ENCODE data around the gene PODNL1.
A peak's percentile ranks its signal among the peaks of the same experiment; 100 is the strongest.

The PODNL1 gene

DNA sequence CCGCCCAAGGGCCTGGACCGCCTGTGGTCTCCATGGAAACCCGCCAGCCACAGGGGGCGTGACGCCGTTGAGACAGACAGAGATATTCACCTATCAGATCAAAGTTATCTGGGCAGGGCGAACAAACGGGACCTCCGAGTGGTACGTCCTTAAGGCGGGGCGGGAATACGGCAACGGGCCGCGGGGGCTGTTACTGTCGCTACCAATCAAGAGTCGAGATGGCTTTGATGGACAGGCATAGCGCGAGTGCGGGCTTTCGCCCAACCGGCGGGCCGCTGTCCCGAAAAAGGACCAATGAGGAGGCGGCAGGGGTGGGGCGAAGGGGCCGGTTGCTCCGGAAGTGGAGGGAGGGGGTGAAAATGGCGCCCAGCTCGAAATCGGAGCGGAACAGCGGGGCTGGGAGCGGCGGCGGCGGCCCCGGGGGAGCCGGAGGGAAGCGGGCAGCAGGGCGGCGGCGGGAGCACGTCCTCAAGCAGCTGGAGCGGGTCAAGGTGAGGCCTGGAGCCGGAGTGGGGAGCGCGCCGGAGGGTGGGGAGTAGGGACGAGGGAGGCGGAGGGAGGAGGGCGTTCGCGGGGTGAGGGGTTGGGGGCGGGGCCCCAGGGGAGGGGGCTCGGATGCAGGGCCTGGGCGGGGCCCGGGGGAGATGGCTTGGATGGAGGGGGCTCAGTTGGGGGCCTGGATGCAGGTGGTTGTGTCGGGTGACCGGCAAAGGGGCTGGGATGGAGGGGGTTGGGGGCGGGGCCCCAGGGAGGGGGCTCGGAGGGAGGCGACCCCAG is 14.1 kb upstream of the PODNL1 start, which contains the start of gene DCAF15:
DCAF15 (plus strand) TSS at position 356 of the 777 bp plus-strand sequence; CDS start at position 360, 4 bp downstream.
- peak within 1 kb of the TSS; percentile 88 for H3K27ac ChIP-seq
- CTCF ChIA-PET: interaction anchor here (1.0 to 2.0 kb wide), 3 partner anchors 18 to 107 kb away, joined by 4 to 5 read pairs (median 4); no protein-coding TSS in a partner anchor
- POLR2A ChIA-PET (ENCODE audit: low non-redundant PET): interaction anchor here (0.6 kb wide), 1 partner anchor 17 kb away, joined by 3 read pairs; no protein-coding TSS in a partner anchor
- DNase-seq (ENCODE audit: low spot score): peak; percentile 100
- TF ChIP-seq, protein P1, sequence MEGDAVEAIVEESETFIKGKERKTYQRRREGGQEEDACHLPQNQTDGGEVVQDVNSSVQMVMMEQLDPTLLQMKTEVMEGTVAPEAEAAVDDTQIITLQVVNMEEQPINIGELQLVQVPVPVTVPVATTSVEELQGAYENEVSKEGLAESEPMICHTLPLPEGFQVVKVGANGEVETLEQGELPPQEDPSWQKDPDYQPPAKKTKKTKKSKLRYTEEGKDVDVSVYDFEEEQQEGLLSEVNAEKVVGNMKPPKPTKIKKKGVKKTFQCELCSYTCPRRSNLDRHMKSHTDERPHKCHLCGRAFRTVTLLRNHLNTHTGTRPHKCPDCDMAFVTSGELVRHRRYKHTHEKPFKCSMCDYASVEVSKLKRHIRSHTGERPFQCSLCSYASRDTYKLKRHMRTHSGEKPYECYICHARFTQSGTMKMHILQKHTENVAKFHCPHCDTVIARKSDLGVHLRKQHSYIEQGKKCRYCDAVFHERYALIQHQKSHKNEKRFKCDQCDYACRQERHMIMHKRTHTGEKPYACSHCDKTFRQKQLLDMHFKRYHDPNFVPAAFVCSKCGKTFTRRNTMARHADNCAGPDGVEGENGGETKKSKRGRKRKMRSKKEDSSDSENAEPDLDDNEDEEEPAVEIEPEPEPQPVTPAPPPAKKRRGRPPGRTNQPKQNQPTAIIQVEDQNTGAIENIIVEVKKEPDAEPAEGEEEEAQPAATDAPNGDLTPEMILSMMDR (conservative IDR thresholded peaks at IDR 0.05; ENCODE audit: low read depth): no peak

DNA sequence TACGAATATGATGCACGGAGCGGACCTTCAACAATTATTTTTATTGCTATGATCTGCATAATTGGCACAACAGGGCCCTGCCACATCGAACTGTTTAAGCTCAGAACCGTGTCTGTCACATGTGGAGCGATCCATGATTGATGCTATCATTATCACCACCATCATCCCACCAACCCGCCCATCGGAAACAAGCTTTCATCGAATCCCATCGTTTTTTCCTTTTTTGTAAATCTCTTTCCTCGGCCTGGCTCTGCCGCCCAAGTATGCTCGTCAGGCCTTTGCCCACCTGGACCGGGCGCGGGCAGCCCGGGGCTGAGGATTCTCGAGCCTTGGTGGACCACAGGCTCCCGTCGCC is 13.6 kb upstream of the PODNL1 start:
- ChIA-PET CTCF (no interaction called here), POLR2A (ENCODE audit: low non-redundant PET) (interaction anchor here (0.6 kb wide), 1 partner anchor 16 kb away, joined by 3 read pairs; no protein-coding TSS in a partner anchor)
- TF ChIP-seq, protein P1 (conservative IDR thresholded peaks at IDR 0.05; ENCODE audit: low read depth): no peak
- no peak for DNase-seq (ENCODE audit: low spot score)
- H3K27ac ChIP-seq: peak overlapping the region; percentile 88

DNA sequence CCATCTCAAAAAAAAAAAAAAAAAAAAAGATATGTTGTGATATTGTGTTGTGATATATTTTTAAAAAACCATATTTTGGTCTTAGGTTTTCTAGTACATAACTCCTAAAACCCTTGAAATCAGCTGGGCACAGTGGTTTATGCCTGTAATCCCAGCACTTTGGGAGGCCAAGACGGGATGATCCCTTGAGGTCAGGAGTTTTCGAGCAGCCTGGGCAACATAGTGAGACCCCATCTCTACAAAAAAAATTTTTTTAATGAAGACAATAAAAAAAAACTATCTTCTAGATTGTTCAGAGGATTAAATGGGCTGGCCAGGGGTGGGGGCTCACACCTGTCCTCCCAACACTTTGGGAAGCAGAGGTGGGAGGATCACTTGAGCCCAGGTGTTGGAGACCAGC is 12.8 kb upstream of the PODNL1 start:
- ChIA-PET POLR2A (ENCODE audit: low non-redundant PET) (no interaction called here), CTCF (no interaction called here)
- 0 out of 2 replicates have a peak overlapping the region, but pooled peaks have one; percentile 88 for H3K27ac ChIP-seq
- TF ChIP-seq, protein P1 (conservative IDR thresholded peaks at IDR 0.05; ENCODE audit: low read depth): no peak
- DNase-seq (ENCODE audit: low spot score): no peak

DNA sequence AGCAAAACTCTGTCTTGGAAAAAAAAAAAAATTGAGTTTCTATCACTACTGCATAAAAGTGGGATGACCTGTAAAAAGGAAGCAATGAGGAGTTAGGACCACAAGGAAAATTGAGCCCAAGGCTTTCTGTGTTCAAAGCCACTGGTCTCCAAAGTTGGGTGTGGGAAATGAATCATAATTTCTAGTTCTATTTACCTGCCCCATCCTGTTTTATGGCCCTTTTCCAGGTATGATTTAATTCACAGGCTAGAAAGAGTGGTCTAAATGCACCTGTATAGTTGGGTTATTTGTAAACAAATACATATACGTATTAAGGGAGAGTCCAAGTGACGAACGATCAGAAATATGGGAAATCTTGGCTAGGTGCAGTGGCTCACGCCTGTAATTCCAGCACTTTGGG is 8.2 kb upstream of the PODNL1 start:
- TF ChIP-seq, protein P1 (conservative IDR thresholded peaks at IDR 0.05; ENCODE audit: low read depth): no peak
- ChIA-PET CTCF (interaction anchor here (0.6 kb wide), 3 partner anchors 32 to 1534 kb away, joined by 3 to 5 read pairs (median 3); no protein-coding TSS in a partner anchor), POLR2A (ENCODE audit: low non-redundant PET) (no interaction called here)
- peak overlapping the region; percentile 58 for H3K27ac ChIP-seq
- peak; percentile 75 for DNase-seq (ENCODE audit: low spot score)

DNA sequence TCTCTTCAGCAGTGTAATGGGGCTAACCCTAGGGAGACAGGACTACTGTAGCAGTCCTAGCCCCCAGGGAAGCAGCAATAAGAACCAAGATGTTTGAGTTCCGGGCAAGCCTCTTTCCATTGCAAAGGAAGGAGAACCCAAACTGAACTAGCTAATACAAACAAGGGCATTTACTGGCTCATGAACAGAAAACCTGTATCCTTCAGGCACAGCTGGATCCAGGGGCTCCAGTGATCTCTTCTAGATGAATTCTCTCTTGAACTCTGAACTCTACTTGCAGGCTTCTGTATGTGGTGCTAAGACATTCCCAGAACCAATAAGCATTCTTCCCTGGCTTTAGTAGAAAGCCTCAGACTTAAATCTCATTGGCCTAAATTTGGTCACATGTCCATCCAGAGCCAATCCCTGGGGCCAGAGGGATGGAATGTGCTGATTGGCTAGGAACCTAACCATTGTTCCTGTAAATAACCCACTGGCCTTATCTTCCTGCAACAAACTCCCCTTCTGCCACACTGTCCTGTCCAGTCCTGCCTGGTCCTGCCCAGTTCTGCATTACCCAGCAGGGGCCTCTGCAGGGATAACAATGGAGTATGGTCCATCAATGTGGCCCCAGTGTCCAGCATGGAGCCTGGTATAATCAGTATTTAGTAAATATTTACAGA is 3.9 kb upstream of the PODNL1 start:
- TF ChIP-seq, protein P1 (conservative IDR thresholded peaks at IDR 0.05; ENCODE audit: low read depth): no peak
- ChIA-PET POLR2A (ENCODE audit: low non-redundant PET) (no interaction called here), CTCF (interaction anchor here (0.6 kb wide), 1 partner anchor 130 kb away, joined by 6 read pairs; no protein-coding TSS in a partner anchor)
- no peak overlapping the region for H3K27ac ChIP-seq
- no peak for DNase-seq (ENCODE audit: low spot score)

DNA sequence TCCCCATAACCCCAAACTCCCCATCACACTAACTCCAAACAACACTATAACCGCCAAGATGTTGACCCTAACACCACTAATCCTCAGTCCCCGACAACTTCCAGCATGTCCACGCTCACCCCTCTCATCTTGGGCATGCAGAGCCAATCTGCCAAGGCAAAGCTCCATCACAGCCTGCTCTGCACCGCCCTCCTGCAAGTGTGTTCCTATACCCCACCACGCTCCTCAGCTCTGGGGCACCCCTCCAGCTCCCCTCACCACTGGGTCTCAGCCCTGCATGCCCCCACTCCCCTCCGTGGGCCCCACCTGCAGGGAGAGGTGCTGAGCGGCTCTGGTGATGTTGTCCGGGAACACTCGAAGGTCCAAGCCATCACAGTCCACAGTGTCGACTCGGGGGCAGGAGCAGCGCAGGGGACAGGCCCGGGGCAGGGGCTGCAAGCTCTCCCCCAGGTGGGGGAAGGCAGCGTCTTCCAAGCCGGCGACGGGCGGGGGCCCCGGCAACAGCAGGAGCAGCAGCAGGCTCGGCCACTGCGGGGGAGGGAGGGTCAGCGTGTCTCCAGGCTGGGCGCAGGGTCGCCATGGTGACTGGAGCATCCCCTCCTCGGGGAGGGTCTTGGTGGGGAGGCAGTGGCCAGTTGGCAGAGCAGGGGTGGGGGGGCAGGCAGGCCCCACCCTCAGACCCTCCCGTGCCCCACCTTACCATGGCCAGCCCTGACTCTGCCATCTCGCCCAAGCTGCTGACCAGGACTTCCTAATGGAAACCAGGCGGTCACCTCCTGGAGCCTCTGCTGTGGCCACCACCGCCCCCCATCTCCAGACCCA is 527 bp downstream of the PODNL1 start:
- DNase-seq (ENCODE audit: low spot score): no peak
- ChIA-PET CTCF (interaction anchor here (0.6 to 0.8 kb wide), 2 partner anchors 24 to 53 kb away, joined by 4 to 5 read pairs; no protein-coding TSS in a partner anchor), POLR2A (ENCODE audit: low non-redundant PET) (no interaction called here)
- peak overlapping the region; percentile 81 for H3K27ac ChIP-seq
- TF ChIP-seq, protein P1 (conservative IDR thresholded peaks at IDR 0.05; ENCODE audit: low read depth): no peak

Measured in RWPE1 (cell line).